ENCODE measurements around the gene ZNF443. TPM values are rescaled to one million over a fixed set of nuclear protein-coding genes. Genes with fewer than 3 reads are reported as not detected.
"Not testable (repeated sequence)": the region's sequence is repeated elsewhere in the genome, so short reads cannot be mapped to it uniquely, and the experiment has no call there.

ZNF443 gene
- total RNA-seq, 3 donors from 2014 or later (not counting 1 experiment from before 2014, with no cell fraction given) = 3.5 to 6.1 (median 3.9) TPM

- Histone ChIP-seq H3K4me1 (ENCODE audit: control insufficient read depth, insufficient read depth, low read length) (peaks cover 25% of the 10 kb centered on the region), H3K4me3 (ENCODE audit: low read length) (no peak overlapping the region), H3K27me3 (ENCODE audit: control insufficient read depth, insufficient read depth, low read length) (no peaks in the 10 kb centered on the region), H3K27ac (ENCODE audit: low read length) (no peak overlapping the region), H3K9me3 (ENCODE audit: control insufficient read depth, insufficient read depth, low read length) (no peaks in the 10 kb centered on the region), H3K36me3 (ENCODE audit: control insufficient read depth, insufficient read depth, low read length) (no peaks in the 10 kb centered on the region)
- ATAC-seq (no peak), DNase-seq (no peak)
- Mint-ChIP-seq H3K4me3 (peak overlapping the region; percentile 25), H3K36me3 (no peaks in the 10 kb centered on the region), H3K9me3 (no peaks in the 10 kb centered on the region), H3K27me3 (ENCODE audit: low read depth in 2 of 2) (no peaks in the 10 kb centered on the region), H3K27ac (peak overlapping the region; percentile 61 to 63), H3K4me1 (peaks cover 32 to 42% of the 10 kb centered on the region in 2 donors)
- TF ChIP-seq, protein P1, sequence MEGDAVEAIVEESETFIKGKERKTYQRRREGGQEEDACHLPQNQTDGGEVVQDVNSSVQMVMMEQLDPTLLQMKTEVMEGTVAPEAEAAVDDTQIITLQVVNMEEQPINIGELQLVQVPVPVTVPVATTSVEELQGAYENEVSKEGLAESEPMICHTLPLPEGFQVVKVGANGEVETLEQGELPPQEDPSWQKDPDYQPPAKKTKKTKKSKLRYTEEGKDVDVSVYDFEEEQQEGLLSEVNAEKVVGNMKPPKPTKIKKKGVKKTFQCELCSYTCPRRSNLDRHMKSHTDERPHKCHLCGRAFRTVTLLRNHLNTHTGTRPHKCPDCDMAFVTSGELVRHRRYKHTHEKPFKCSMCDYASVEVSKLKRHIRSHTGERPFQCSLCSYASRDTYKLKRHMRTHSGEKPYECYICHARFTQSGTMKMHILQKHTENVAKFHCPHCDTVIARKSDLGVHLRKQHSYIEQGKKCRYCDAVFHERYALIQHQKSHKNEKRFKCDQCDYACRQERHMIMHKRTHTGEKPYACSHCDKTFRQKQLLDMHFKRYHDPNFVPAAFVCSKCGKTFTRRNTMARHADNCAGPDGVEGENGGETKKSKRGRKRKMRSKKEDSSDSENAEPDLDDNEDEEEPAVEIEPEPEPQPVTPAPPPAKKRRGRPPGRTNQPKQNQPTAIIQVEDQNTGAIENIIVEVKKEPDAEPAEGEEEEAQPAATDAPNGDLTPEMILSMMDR (IDR thresholded peaks at IDR 0.05) = no peak
- intact Hi-C loops (cut with micrococcal nuclease) = no loop called here
- WGBS (ENCODE audit: insufficient coverage) = 61% methylated on average over 3 of the region's 4 CpGs
Observed at GRCh38 chr19:12481781-12482508, 41.1 kb upstream of the ZNF443 start.

- DNase-seq (no peak), ATAC-seq (no peak)
- Mint-ChIP-seq H3K27me3 (ENCODE audit: low read depth in 2 of 2) (no peaks in the 10 kb centered on the region), H3K36me3 (no peaks in the 10 kb centered on the region), H3K4me3 (no peak overlapping the region), H3K4me1 (peaks cover 25 to 35% of the 10 kb centered on the region in 2 donors), H3K9me3 (no peaks in the 10 kb centered on the region), H3K27ac (no peak overlapping the region)
- Histone ChIP-seq H3K4me1 (ENCODE audit: control insufficient read depth, insufficient read depth, low read length) (peaks cover 11% of the 10 kb centered on the region), H3K36me3 (ENCODE audit: control insufficient read depth, insufficient read depth, low read length) (no peaks in the 10 kb centered on the region), H3K9me3 (ENCODE audit: control insufficient read depth, insufficient read depth, low read length) (no peaks in the 10 kb centered on the region), H3K27me3 (ENCODE audit: control insufficient read depth, insufficient read depth, low read length) (no peaks in the 10 kb centered on the region), H3K4me3 (ENCODE audit: low read length) (no peak overlapping the region), H3K27ac (ENCODE audit: low read length) (no peak overlapping the region)
- TF ChIP-seq, protein P1 (IDR thresholded peaks at IDR 0.05) = no peak
- intact Hi-C loops (cut with micrococcal nuclease) = no loop called here
- WGBS (ENCODE audit: insufficient coverage) = 62% methylated on average over 4 of the region's 5 CpGs
Observed at GRCh38 chr19:12478234-12478941, 37.6 kb upstream of the ZNF443 start.

GRCh38 chr19:12467651-12468050, 26.8 kb upstream of the ZNF443 start:
- Histone ChIP-seq H3K9me3 (ENCODE audit: control insufficient read depth, insufficient read depth, low read length) (peaks cover 31% of the 10 kb centered on the region), H3K36me3 (ENCODE audit: control insufficient read depth, insufficient read depth, low read length) (peaks cover 17% of the 10 kb centered on the region)
- H3K4me3 Mint-ChIP-seq; H3K4me3 ChIP-seq (ENCODE audit: low read length); H3K27ac Mint-ChIP-seq; H3K4me1 Mint-ChIP-seq; ATAC-seq; H3K27me3 Mint-ChIP-seq (ENCODE audit: low read depth in 2 of 2); DNase-seq; intact Hi-C loops (cut with micrococcal nuclease); H3K4me1 ChIP-seq (ENCODE audit: control insufficient read depth, insufficient read depth, low read length); H3K27ac ChIP-seq (ENCODE audit: low read length); H3K27me3 ChIP-seq (ENCODE audit: control insufficient read depth, insufficient read depth, low read length): not testable (repeated sequence)
- Mint-ChIP-seq H3K36me3 (peaks cover 21% of the 10 kb centered on the region), H3K9me3 (peaks cover 2 to 15% of the 10 kb centered on the region in 2 donors)
- WGBS (ENCODE audit: insufficient coverage) = 98% methylated on average over 33 of the region's 33 CpGs

- H3K9me3 Mint-ChIP-seq = peaks cover 4 to 18% of the 10 kb centered on the region in 2 donors
- H3K27ac Mint-ChIP-seq = no peak overlapping the region
- no peak overlapping the region for H3K27ac ChIP-seq (ENCODE audit: low read length)
- H3K4me1 ChIP-seq (ENCODE audit: control insufficient read depth, insufficient read depth, low read length) = no peaks in the 10 kb centered on the region
- TF ChIP-seq, protein P1 (IDR thresholded peaks at IDR 0.05) = no peak
- peaks cover 35% of the 10 kb centered on the region for H3K9me3 ChIP-seq (ENCODE audit: control insufficient read depth, insufficient read depth, low read length)
- no peak overlapping the region for H3K4me3 Mint-ChIP-seq
- H3K27me3 ChIP-seq (ENCODE audit: control insufficient read depth, insufficient read depth, low read length) = no peaks in the 10 kb centered on the region
- intact Hi-C loops (cut with micrococcal nuclease) = no loop called here
- no peaks in the 10 kb centered on the region for H3K27me3 Mint-ChIP-seq (ENCODE audit: low read depth in 2 of 2)
- no peak overlapping the region for H3K4me3 ChIP-seq (ENCODE audit: low read length)
- WGBS (ENCODE audit: insufficient coverage) = 73% methylated on average over 3 of the region's 5 CpGs
- H3K36me3 Mint-ChIP-seq = peaks cover 21% of the 10 kb centered on the region
- DNase-seq (no peak), ATAC-seq (no peak)
- H3K4me1 Mint-ChIP-seq = no peaks in the 10 kb centered on the region
- peaks cover 17% of the 10 kb centered on the region for H3K36me3 ChIP-seq (ENCODE audit: control insufficient read depth, insufficient read depth, low read length)
Observed at GRCh38 chr19:12465211-12465610, 24.4 kb upstream of the ZNF443 start.

Data from natural killer cell (primary cell).